Choroid plexus epithelial cell (primary cell): Measurements from ENCODE around the gene COPG1.
"Not testable (repeated sequence)": the region's sequence is repeated elsewhere in the genome, so short reads cannot be mapped to it uniquely, and the experiment has no call there.

Experiments used
- DNase-seq: peaks from one replicate; pipeline ENCODE4 v3.0.0-alpha.2; 2010; ENCODE audit warnings: low read depth
- H3K4me3 ChIP-seq: 2 replicates; pipeline ENCODE4 v1.5.1; 2011; ENCODE audit warnings: low read depth, mild to moderate bottlenecking, control low read depth, low read length, moderate library complexity
- TF ChIP-seq, protein P1 (sequence below): conservative IDR thresholded peaks from 2 replicates; pipeline ENCODE4 v1.5.1; 2011; ENCODE audit warnings: low read depth, mild to moderate bottlenecking, control low read depth, inconsistent platforms, low read length, moderate library complexity

COPG1 gene

DNA sequence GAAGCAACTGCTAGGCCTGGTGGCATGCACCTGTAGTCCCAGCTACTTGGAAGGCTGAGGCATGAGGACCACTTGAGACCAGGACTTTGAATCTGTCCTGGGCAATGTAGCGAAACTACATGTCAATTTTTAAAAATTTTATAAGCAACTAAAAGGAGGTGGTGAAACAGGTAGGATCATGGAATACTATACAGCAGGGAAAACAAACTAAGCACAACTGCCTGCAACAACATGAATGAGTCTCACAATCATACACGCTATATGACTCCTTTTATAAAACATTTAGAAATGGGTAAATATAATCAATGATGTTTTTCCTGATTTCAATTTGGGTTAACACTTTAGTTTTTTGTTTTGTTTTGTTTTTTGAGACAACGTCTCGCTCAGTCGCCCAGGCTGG is 36.2 kb upstream of the COPG1 start:
- H3K4me3 ChIP-seq, result no peak overlapping the region
- no peak for DNase-seq

DNA sequence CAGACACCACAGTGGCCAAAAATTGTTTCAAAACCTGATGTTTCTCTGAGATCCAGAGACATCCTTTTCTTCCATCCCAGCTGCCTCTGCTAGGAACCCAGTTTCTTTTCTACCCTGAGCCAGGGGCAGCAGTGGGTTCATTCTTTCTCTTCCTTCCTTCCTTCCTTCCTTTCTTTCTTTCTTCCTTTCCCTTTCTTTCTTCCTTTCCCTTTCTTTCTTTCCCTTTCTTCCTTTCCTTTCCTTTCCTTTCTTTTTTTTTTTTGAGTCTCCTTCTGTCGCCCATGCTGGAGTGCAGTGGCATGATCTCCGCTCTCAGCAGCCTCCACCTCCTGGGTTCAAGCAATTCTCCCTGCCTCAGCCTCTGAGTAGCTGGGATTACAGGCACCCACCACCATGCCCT is 30.7 kb upstream of the COPG1 start:
- no peak for DNase-seq
- H3K4me3 ChIP-seq, result no peak overlapping the region
- TF ChIP-seq, protein P1, sequence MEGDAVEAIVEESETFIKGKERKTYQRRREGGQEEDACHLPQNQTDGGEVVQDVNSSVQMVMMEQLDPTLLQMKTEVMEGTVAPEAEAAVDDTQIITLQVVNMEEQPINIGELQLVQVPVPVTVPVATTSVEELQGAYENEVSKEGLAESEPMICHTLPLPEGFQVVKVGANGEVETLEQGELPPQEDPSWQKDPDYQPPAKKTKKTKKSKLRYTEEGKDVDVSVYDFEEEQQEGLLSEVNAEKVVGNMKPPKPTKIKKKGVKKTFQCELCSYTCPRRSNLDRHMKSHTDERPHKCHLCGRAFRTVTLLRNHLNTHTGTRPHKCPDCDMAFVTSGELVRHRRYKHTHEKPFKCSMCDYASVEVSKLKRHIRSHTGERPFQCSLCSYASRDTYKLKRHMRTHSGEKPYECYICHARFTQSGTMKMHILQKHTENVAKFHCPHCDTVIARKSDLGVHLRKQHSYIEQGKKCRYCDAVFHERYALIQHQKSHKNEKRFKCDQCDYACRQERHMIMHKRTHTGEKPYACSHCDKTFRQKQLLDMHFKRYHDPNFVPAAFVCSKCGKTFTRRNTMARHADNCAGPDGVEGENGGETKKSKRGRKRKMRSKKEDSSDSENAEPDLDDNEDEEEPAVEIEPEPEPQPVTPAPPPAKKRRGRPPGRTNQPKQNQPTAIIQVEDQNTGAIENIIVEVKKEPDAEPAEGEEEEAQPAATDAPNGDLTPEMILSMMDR, result no peak

More for the DNA sequence above, 36.2 kb upstream of the COPG1 start:
- TF ChIP-seq, protein P1, result no peak

DNA sequence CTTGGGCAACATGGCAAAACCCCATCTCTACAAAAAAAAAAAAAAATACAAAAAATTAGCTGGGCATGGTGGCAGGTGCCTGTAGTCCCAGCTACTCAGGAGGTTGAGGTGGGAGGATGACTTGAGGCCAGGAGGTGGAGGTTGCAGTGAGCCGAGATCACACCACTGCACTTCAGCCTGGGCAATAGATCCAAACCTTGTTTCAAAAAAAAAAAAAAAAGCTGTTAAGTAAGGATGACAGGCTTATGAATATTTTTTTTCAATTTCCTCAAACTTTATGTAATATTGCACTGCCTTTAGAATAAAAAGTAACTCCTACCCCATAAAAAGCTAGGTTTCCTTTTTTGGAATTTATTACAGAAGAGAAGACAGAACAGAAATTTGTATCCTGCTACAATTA is 25.0 kb upstream of the COPG1 start:
- H3K4me3 ChIP-seq, DNase-seq: not testable (repeated sequence)

DNA sequence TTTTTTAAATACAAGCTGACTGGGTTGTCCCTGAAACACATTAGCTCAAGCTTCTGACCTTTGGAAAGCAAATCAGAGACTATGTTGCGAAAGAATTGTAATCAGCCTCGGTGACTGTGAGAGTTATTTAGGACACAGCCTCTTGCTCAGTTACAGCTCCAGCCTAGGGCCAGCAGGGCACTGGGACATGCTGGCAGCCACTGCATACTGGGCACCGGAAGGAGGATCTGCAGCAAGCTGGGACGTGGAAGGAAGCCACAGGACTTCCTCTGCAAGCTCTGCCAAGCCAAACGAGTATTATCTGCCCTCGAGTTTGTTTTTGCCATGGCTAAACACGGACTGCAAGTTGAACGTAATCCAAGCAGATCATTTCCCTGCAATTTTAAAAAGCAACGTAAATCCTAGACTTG is 24.4 kb upstream of the COPG1 start:
- peak overlapping the region; percentile 35 for H3K4me3 ChIP-seq
- DNase-seq, result peak; percentile 58

DNA sequence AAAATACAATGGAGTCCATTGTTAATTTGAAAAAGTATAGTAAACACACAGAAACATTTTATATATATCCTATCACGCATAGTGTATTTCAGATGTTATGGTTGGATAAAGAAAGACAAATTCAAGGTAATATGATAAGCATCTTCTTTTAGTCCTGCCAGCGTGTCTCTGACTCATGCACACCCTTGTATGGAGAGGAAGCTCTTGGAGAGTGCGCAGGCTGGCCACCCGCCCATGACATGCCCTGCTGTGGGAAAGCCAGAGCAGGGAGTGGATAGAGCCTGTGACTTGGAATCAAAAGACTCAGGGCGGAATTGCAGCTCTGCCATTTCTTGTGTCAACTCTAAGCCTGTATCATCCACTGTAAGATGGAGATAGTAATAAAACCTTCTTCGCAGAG is 23.0 kb upstream of the COPG1 start:
- TF ChIP-seq, protein P1, result no peak
- peak; percentile 90 for DNase-seq
- H3K4me3 ChIP-seq, result no peak overlapping the region

More for the DNA sequence above, 24.4 kb upstream of the COPG1 start:
- TF ChIP-seq, protein P1, result no peak

DNA sequence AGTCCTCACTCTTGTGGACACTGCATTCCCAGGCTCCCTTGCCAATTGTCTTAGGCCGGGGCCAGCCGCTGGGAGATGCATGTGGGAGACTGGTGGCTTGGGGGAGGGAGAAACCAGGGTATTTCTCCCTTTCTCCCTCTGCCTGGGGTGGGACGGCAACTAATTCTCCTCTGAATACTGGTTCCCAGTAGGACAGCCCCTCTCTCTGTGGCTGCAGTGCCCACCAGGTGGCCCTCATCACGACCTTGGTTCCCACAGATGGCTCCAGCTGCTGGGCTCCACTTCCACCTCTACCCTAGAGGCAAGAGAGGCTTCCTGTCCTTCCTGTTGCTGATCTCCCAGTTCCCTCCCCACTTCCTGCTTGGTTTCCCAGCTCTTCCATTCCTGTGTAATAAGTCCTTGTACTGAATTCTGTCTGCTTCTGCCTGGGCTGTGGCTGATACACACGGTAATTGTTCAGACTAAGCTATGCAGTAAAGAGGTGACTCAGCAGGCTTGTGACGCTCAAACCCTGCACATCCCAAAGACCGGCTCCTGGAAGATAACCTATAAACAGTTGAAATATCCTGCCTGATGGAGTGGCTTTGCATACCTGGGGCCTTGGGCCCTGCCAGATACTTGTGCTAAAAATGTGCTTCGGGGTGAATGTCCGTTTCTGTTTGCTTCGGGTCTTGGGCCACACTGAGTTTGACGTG is 20.4 kb upstream of the COPG1 start:
- TF ChIP-seq, protein P1, result no peak
- DNase-seq, result peak; percentile 75
- no peak overlapping the region for H3K4me3 ChIP-seq

DNA sequence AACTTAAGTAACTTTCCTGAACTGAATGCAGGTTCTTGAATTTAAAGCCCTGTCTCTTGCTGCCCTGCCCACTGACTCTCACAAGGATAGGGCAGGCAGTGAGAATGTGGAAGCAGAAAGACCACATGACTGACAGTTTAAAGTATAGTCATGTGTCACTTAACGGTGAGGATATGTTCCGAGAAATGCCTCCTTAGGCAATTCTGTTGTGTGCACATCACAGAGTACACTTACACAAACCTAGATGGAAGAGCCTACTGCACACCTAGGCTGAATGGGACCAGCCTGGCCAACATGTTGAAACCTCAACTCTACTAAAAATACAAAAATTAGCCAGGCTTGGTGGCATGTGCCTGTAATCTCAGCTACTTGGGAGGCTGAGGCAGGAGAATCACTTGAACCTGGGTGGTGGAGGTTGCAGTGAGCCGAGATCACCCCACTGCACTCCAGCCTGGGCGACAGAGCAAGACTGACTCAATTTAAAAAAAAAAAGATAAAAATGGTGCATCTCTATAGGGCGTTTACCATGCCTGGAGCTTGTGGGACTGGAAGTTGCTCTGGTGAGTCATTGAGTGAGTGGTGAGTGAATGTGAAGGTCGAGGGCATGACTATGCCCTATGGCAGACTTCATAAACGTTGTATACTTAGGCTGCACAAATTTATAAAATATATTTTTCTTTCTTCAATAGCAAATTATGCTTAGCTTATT is 18.9 kb upstream of the COPG1 start:
- TF ChIP-seq, protein P1, result no peak
- peak; percentile 83 for DNase-seq
- H3K4me3 ChIP-seq, result no peak overlapping the region
